Glomerular visceral epithelial cell (primary cell): ENCODE data around the gene ANLN.
"Not testable (repeated sequence)": the region's sequence is repeated elsewhere in the genome, so short reads cannot be mapped to it uniquely, and the experiment has no call there.

Experiments
- DNase-seq: peaks from one replicate; pipeline ENCODE4 v3.0.0-alpha.2; 2016; ENCODE audit errors: extremely low spot score

The ANLN gene

GRCh38 chr7:36389371-36390198 lies at the start of gene ANLN:
Gene ANLN (plus strand): TSS chr7:36389862. CDS start chr7:36390027, 165 bp downstream.
- peak; percentile 96 for DNase-seq

GRCh38 chr7:36343548-36343947 lies 46.1 kb upstream of the ANLN start:
- DNase-seq: no peak

GRCh38 chr7:36344622-36345021 lies 45.0 kb upstream of the ANLN start:
- DNase-seq: no peak

GRCh38 chr7:36346260-36346831 lies 43.3 kb upstream of the ANLN start:
- DNase-seq: no peak

GRCh38 chr7:36348256-36348655 lies 41.4 kb upstream of the ANLN start:
- DNase-seq: no peak

GRCh38 chr7:36348771-36349170 lies 40.9 kb upstream of the ANLN start:
- no peak for DNase-seq

GRCh38 chr7:36349626-36350025 lies 40.0 kb upstream of the ANLN start:
- DNase-seq: no peak

GRCh38 chr7:36355490-36355889 lies 34.2 kb upstream of the ANLN start:
- DNase-seq: no peak

- DNase-seq: no peak
Observed at GRCh38 chr7:36357054-36357453, 32.6 kb upstream of the ANLN start.

- DNase-seq: no peak
Observed at GRCh38 chr7:36358589-36358988, 31.1 kb upstream of the ANLN start.

GRCh38 chr7:36360244-36360643 lies 29.4 kb upstream of the ANLN start:
- DNase-seq: no peak

- DNase-seq: no peak
Observed at GRCh38 chr7:36361227-36361626, 28.4 kb upstream of the ANLN start.

- DNase-seq: no peak
Observed at GRCh38 chr7:36363515-36363914, 26.1 kb upstream of the ANLN start.

- no peak for DNase-seq
Observed at GRCh38 chr7:36366005-36366717, 23.5 kb upstream of the ANLN start.

GRCh38 chr7:36366718-36367560 lies 22.7 kb upstream of the ANLN start:
- DNase-seq: peak; percentile 90

GRCh38 chr7:36367561-36368077 lies 22.0 kb upstream of the ANLN start:
- no peak for DNase-seq

GRCh38 chr7:36368496-36368895 lies 21.2 kb upstream of the ANLN start:
- no peak for DNase-seq

GRCh38 chr7:36369171-36369570 lies 20.5 kb upstream of the ANLN start:
- no peak for DNase-seq

GRCh38 chr7:36370046-36370445 lies 19.6 kb upstream of the ANLN start:
- no peak for DNase-seq

- DNase-seq: no peak
Observed at GRCh38 chr7:36372156-36372555, 17.5 kb upstream of the ANLN start.

- not testable (repeated sequence) for DNase-seq
Observed at GRCh38 chr7:36378555-36378954, 11.1 kb upstream of the ANLN start.
